Glomerular endothelial cell (primary cell): ENCODE data around the gene TSPAN4. TPM values are rescaled to one million over a fixed set of nuclear protein-coding genes. Genes with fewer than 3 reads are reported as not detected.

ENCODE experiments used
- DNase-seq: peaks from one replicate; pipeline ENCODE4 v3.0.0-alpha.2; 2011; ENCODE audit warnings: low read depth, low spot score; ENCODE audit errors: extremely low read depth
- total RNA-seq: library from RNA; depleted of rRNA; stranded (reverse); fragments of >200 nt; gene quantifications from 2 replicates; pipeline ENCODE4 v1.2.3, GENCODE V29; 2015

Gene TSPAN4
- total RNA-seq, 1 donor from 2014 or later: 134 TPM

DNA sequence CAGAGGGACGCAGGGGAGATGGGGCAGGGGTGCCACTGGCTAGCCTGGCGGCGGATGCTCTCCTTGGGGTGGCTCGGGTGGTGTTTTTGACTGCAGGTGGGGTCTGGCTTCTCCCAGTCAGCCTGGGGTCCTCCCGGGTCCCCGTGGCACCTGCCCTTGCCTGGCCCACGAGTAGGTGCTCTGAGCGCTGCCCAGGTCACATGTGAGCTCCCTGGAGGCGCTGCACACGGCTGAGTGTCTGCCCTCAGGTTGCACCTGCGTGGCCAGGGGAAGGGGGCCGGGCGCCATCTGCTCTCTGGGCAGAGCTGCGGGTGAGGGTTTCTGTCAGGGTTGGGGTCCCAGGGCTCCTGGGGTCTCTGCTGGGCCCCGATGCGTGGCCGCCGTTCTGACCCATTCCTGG lies 5.2 kb downstream of the TSPAN4 start:
- no peak for DNase-seq

DNA sequence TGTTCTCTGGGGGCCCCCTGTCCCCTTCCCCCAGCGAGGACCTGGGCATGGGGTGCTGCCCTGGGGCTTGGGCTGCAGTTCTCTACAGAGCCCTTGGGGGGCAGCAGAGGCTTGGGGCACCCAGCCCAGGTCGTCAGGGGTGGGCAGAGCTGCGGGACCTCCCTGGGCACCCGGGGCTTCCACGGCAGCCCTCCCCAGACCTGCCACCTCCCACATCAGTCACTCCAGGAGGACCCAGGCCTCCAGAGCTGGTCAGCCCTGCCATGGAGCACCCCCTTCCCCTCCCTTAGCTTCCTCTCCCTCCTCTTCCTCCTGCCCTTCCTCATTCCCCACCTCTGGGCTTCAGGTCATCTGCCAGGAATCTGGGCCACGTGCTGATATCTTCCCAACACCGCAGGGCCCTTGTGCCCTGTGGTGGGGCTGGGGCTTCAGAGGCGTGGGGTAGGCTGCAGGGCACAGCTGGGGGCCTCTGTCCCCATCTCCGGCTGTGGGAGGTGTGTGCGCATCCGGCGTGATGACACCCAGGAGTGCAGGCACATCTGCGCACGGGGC lies 5.8 kb downstream of the TSPAN4 start:
- DNase-seq: no peak

DNA sequence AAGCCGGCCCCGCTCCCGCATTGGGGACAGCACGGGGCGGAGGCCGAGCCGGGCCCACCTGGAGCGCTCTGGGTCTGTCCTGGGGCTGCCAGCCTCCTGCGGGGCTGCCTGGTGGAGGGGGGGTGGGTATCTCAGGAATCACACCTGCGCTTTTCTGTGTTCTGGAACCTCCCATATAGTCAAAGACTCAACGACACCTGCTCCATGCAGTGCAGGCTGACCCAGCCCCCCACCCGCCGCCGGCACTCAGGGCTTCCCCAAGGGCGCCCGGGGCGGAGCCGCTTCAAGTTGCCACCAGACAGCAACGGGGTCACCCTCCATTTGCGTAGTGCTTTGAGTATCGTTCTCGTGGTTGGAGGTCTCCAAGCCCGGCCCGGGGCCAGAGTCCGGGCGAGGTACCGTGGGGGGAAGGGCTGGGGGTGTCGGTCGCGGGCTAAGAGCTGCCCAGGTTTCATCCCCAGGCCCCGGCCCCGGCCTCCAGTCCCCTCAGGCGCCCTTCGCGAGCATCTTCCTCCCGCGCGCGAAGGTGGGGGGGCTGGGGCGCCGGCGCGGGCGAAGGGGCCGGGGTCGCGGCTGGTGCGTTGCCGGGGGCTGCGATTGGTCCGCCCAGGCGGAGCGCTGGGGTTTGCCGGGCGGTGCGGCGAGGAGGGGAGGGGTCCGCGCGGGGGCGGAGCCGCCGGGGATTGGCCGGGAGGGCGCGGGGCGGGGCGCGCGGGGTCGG lies 6.6 kb downstream of the TSPAN4 start:
- DNase-seq: no peak

DNA sequence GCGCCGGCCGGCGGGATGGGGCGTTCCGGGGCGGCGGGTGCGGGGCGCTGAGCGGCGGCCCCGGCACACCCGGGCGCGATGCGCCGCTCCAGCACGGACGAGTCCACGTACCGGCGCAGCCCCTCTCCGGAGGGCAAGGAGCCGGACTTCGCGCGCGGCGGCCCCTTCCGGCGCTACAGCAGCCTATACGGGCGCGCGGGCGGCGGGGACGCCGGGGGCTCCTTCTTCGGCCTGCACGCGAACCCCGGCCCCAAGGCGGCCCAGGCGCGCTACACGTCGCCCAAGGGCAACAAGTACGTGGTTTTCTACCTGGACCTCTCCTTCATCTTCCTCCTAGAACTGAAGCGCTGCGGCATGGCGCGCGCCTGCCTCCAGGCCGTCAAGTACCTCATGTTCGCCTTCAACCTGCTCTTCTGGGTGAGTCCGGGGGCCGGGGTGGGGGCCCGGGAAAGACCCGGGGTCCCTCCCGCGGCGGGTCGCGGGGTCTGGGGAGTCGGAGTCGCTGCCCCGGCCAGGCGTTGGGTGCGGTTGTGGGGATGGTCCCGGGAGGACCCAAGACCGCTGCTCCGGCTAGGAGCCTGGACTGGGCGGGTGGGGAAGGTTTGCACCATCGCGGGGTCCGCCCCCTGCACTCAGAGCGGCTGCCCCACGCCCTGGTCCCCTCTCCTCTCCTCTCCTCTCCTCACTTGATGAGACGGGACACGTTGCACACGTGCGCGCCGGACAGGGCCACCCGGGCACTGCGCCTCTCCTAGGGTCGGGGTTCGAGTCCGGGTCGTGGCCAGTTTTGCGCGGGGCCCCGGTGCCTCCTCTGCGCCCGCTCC lies 7.5 kb downstream of the TSPAN4 start:
- no peak for DNase-seq

DNA sequence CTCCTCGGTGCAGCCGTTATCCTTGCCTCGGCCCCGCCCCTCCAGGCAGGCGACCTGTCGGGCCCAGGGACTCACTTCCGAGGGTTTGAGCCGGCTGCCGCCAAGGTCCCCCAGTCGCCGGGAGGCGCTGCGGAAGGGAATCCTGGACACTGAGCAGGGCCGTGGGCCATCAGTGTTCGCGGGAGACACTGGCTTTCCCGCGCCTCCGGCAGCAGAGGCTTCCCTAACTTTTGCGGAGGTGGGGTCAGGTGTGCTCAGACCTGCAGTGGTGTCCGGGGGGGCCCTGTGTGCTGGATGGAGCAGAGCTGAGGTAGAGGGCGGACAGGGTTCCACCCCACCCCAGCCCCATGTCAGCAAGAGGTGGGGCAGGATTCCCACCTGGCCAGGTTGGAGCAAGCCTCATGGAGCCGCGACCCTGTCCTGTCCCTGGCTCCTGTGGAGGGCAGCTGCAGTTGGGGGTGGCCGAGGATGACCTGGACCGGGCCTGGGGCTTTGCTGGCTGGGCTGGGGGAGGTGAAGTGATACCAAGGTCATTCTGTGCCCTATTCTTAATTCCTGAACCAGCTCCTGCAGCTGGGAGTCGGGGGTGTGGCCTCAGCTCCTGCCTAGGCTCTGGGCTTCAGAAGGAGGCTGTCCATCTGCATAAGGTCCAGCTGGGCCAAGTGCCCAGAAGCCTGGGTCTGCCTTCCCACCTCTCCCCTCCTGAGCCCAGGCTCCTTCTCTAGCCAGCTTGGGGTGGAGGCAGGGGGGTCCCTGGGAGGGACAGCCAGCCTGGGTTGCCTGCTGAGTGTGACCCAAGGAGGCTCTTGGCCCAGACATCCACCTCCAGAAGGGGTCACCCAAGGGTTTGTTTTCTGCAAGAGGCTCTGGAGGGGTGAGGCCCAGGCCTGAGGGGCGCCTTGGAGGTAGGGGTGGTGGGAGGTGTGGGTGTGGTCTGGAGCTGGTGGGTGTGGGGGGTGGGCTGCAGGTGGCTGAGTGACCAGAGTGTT lies 8.4 kb downstream of the TSPAN4 start:
- no peak for DNase-seq

DNA sequence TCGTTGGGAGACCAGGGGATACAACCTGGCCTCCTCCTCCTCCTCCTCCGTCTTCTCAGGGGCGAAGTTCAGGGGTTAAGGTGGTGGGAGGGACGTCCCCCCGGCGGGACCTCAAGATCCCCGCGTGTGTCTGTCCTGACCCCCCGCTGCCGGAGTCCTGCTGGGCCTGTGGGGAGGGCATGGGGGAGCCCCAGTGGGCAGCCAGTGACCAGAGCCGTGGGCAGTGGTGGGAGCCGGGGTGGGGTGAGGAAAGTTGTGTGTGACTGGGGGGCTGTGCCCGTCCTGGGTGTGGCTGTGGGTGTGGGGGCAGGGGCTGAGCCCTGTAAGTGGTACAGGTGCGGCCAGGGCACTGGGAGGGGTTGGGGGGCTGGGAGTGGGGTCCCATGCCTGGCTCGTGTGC lies 10.1 kb downstream of the TSPAN4 start:
- no peak for DNase-seq

DNA sequence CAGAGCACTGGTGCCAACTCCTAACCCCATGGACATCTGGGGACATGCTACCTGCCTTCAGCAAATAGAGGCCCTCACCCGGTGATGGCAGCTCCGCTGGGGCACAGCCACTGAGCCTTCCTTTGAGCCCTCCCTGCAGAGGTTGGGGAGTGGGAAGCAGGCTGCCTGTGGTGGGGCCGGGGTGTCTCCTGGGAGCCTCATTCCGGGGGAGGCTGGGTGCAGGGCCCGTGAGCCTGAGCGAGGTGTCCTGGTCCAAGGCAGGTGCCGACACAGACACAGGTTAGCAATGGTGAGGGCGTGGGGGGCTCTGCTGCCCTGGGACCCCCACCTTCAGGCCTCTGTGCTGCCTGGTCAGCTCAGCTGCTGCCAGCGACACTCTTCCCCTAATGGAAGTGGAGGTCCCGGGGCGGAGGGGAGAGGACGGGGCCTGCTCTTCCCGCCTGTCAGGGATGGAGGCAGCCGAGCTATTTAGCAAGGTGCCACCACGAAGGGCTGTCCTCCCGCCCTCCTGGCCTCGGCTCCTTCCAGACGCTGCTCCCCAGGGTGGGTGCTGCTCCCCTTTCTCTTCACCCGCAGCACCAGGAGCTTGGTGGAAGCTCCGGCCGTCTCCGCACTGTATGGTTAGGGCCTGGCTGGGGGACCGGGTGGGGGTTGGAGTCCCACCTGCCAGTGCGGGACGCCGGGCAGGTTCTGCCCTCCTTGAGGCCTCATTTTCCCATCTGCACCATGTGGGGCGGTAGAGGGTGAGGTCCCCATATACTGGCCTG lies 11.2 kb downstream of the TSPAN4 start:
- no peak for DNase-seq

DNA sequence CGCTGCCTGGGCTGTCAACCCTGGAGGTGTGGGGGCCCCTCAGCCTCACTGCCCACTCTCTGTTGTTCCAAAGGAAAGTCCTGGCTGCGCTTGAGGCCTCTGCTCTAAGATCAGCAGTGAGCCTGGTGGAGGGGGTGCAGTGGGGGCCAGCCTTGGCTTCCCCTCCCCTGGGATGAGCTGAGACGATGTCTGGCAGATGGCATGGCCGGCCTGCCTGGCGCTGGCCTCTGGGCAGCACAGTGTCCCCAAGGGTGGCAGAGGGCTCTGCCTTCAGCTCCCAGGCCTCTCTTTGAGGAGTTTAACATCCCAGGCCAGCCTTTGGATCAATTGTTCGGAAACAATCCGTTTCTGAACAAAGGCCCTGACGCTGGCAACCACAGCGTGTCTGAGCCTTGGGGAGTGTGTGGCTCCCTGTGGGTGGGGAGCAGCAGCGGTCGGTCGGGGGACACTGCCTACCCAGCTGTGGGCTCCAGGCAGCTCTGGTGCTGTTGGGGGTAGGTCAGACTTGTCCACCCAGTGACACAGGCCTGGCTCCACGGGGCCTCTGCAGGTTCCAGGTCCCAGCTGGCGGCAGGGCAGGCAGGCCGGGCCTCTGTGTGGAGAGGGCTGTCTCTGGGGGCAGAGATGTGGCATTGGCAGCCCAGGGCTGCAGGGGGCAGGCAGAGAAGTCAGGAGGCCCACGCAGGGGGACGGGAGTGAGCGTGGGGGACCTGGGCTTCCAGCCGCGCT lies 12.1 kb downstream of the TSPAN4 start:
- no peak for DNase-seq

DNA sequence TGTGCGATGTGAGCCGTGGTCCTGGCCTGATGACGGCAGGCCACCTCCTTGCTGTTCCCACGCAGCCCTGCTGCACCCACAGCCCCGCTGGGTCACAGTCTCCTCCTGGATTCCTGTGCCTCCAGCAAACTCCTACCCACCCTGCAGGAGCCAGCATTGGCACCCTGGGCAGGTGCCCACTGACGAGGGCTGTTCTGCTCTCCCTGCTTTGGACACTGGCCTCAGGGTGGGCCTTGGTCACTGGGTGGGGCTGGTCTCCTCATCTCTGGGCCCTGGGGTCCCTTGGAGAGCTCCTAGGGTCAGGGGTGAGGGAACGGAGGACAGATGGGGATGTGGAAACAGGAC lies 12.7 kb downstream of the TSPAN4 start:
- DNase-seq: no peak

DNA sequence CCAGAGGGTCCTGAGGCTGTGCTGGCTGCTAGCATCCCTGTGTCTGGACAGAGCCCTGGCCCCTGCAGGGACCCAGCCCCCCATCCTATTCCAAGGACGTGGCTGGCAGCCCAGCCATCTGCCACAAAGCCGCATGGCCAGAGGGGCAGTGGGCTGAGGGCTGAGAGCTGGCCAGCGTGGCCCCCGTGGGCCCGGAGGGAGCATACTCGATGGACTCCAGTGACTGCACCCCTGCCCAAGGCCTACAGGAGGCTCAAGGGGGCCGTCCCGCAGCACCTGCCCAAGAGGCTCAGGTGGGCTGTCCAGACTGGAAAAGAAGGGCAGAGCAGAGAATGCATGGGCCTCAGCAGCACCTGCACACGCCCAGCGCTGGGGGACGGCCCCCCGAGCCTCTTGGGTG lies 13.1 kb downstream of the TSPAN4 start:
- no peak for DNase-seq

DNA sequence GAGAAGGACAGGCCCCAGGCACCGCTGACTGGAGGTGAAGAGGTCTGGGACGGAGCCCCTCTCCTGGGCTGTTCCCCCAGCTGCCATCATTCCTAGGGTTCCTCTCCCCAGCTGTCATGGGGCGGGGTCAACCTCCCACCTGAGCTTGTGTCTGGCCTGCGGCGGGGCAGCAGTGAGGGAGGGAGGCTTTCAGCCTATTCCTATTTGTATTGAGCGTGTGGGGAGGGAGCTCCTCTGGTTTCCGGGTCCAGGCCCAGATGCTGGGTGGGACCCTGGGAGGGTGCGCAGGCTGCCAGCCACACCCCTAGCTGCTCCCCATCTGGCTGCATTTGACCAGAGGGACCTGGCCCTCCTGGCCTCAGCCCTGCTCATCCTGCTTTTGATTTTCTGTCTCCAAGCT lies 13.7 kb downstream of the TSPAN4 start:
- DNase-seq: no peak

DNA sequence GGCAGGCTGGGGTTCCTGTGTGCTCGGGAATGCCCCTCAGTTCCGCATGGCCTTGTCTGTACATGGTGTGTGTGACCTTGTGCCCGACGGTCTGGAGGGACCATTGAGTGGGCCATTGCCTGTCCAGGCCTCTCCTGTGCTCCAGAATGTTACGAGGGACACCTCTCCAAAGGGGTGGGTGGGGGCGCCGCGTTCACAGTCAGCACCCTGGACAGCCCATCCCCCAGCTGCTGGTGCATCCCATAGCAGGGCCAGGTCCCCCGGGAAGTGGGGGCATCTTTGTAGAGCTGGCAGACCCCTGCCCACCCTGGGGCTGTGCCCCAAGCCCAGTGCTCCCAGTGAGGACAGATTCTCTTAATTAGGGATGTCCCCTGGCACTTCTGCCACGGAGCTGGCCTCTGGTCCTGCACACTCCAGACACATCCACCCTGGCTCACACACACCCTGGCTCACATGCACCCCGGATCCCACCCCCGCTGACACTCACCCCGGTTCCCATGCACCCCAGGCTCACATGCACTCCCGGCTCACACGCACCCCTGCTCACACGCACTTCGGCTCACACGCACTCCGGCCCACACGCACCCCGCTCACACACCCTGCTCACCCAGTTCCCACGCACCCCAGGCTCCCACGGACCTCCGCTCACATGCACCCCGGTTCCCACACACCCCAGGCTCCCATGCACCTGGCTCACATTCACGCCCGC lies 15.6 kb downstream of the TSPAN4 start:
- no peak for DNase-seq

DNA sequence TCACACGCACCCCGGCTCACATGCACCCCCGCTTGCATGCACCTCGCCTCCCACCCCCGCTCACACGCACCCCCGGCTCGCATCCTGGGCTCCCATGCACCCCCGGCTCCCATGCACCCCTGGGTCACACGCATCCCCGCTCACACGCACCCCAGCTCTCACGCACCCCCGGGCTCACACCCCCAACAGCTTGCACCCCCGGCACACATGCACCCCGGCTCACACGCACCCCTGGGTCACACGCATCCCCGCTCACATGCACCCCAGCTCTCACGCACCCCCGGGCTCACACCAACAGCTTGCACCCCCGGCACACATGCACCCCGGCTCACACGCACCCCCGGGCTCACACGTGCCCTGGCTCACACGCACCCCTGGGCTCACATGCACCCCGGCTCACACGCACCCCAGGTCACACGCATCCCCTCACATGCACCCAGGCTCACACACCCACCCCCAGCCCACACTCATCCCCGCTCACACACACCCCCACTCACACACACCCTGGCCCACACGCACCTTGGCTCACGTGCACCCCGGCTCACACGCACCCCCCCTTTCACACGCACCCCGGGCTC lies 16.2 kb downstream of the TSPAN4 start:
- DNase-seq: no peak

DNA sequence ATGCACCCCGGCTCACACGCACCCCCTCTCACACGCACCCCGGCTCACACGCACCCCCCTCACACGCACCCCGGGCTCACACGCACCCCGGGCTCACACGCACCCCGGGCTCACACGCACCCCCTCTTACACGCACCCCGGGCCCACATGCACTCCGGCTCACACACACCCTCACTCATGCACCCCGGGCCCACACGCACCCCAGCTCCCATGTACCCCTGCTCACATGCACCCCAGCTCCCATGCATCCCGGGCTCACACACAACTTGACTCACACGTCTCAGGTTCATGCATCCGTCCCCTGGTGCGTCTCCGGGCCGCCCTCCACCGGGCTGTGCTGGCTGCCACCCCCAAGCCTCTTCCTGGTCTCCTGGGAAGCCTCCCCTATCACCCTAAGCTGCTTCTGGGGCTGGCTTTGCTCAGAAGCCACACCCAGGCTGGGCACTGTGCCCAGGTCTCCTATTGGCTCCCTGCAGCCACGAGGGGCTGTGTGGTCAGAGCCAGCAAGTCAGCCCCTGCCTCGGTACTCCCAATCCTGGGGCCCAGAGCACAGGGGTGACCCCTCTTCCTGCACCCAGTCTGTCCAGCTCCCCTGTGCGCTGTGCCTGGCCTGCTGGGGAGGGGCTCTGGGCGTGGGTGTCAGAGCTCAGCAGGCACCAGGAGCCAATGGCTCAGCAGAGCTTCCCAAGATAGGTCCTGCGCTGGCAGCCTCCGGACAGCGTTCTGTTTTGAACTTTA lies 16.9 kb downstream of the TSPAN4 start:
- DNase-seq: no peak

DNA sequence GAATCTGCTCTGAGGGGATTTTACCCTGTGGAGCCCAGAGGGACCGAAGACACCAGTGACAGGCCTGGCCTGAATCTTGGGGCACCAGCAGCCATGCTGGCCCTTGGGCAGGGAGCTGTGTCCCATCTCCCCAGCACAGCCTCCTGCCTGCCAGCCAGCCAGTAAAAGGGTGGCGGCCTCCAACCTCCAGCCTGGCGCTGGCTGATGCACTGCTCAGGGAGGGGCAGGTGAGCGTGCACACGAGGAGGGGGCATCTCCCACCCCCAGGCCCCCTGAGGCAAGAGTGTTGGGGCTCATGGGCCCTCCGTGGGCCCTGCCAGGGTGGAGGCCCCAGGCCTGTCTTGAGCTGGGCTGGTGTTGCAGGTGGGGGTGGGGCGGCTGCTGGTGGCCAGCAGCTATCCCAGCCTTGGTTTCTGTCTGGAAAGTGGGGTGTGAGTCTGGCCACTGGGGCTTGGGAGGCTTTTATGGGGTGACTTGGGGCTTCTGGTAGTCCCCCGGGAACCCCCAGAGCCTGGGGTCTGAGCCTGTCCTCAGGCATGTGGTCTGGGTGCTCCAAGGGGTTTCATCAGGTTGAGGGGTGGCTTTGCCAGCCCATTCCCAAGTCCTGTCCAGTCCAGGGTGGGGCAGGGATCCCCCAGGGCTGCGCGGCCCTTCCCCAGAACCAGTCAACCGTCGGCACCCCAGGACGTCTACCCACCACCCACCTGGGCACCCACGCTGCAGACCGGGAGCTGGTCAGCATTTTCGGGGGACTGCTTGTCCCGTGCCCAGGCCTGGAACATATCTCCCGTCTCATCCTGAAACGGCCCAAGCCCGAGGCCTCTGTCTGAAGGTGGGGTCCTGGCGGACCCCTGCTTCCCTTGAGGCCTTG lies 17.8 kb downstream of the TSPAN4 start:
- no peak for DNase-seq

DNA sequence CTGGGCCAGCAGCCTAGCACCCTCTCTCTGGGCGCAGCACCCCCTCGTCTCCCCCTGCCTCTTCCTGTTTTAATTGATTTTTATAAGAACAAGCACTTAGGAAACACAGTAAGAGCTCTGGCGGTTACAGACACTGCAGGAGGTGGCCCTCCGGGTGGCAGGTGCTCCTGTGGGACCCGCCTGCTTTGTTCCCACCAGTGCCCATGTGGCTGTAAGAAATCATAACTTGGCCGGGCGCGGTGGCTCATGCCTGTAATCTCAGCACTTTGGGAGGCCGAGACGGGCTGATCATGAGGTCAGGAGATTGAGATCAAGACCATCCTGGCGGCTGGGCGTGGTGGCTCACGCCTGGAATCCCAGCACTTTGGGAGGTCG lies 18.4 kb downstream of the TSPAN4 start:
- no peak for DNase-seq

DNA sequence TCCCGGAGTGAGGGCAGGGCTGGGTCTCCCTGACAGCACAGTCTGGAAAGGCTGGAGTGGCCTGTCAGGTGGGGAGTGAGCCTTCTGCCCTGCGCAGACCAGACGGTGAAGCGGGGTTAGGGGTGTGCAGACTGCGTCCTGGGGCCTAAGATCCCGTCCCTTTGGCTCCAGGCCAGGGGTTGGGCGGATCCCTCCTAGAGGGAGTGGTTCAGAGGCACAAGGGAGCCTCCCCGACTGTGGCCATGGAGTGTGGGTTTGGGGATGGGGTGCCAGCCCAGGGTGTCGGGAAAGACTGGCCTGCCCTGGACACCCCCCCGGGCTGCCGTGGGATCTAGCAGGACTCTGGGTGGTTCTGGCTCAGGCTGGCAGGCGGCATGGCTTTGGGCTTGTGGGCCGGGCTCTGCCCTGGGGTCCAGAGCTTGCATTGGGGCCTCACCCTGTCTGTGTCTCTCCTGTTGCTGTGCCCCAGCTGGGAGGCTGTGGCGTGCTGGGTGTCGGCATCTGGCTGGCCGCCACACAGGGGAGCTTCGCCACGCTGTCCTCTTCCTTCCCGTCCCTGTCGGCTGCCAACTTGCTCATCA lies 19.5 kb downstream of the TSPAN4 start:
- DNase-seq: no peak
